Fibroblast of gingiva (primary cell): ENCODE measurements around the gene MS4A1.
"Not testable (repeated sequence)": the region's sequence is repeated elsewhere in the genome, so short reads cannot be mapped to it uniquely, and the experiment has no call there.

Source experiments
- DNase-seq: peaks from one replicate; pipeline ENCODE4 v3.0.0-alpha.2; 2011; ENCODE audit warnings: low read depth

Gene MS4A1

DNA sequence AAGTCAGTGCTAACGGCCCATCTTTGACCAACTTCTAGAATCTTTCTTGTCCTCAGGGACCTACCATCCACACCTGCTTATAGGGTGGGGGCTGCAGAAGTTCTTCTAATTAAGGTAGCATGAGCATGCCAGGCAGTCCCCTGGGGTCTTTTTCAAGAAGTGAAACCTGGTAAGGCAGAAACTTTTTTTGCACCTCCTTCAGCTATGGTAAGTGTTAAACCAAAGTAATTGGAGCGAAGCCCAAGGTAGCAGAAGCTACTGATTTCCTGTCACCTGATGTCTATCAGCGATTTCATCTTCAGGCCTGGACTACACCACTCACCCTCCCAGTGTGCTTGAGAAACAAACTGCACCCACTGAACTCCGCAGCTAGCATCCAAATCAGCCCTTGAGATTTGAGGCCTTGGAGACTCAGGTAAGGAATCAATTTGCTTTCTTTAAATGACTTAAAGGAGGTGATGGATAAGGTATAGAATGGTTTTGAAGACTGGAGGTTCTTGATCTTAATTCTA is at the start of gene MS4A1:
Gene MS4A1 (plus strand): TSS at position 317 of the 512 bp plus-strand sequence. CDS start 6,528 bp downstream, outside the sequence.
- DNase-seq: no peak

DNA sequence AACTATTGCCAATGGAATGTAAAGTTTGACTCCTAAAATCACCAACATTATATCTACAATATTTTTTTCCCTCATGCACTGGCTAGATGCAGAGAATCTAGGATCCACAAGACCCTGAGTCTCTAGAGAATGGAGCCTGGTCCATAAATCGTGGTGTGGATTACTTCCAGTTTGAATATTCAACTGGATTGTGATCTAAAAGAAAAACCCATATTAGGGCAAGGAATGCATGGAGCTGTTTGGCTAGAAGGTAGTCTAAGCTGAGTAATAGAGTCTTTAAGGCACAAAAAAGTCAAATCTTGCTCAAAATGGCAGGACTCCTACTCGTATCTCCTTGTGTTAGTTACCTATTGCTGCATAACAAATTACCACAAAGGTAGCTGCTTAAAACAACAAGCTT is 35.6 kb upstream of the MS4A1 start:
- no peak for DNase-seq

GRCh38 chr11:60422609-60423008 is 33.0 kb upstream of the MS4A1 start:
- DNase-seq: no peak

DNA sequence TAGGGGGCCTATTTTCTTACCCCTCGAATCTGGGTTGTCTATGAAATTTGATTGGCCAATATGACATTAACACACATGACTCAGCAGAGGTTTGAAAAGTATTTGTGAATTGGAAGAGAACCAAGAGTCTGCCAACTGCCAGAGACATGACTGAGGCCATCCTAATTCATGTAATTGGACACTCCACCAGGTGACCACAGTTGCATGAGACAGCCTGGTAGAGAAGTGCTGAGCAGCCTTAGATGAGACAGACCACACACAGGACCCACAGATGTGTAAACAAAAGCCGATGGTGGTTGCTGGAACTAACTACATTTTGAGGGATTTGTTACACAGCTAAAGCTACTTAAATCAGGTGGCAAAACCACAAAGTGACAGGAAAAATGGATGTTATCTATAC is 27.1 kb upstream of the MS4A1 start:
- no peak for DNase-seq

DNA sequence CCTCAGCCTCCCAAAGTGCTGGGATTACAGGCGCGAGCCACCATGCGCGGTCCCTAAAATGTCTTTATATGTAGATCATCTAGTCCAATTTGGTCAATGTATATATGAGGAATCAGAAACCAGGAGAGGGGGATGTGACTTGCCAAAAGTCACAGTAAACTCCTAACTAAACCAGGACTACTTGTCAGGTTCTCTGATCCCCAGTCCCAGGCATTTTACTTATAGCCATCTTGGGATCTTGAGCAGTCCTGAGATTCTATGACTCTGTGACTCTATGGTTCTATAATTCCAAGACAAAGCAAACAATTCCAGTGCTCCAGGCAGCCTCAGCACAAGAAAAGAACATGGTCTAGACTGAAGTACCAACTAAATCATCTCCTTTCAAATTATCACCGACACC is 26.4 kb upstream of the MS4A1 start, which contains the start of gene MS4A5:
Gene MS4A5 (plus strand): TSS at position 301 of the 400 bp plus-strand sequence. CDS start 103 bp downstream, outside the sequence.
- no peak for DNase-seq

GRCh38 chr11:60431251-60431650 is 24.4 kb upstream of the MS4A1 start:
- DNase-seq: no peak

GRCh38 chr11:60433401-60433800 is 22.2 kb upstream of the MS4A1 start:
- no peak for DNase-seq

- no peak for DNase-seq
Measured at GRCh38 chr11:60447070-60447469, 8.6 kb upstream of the MS4A1 start.

DNA sequence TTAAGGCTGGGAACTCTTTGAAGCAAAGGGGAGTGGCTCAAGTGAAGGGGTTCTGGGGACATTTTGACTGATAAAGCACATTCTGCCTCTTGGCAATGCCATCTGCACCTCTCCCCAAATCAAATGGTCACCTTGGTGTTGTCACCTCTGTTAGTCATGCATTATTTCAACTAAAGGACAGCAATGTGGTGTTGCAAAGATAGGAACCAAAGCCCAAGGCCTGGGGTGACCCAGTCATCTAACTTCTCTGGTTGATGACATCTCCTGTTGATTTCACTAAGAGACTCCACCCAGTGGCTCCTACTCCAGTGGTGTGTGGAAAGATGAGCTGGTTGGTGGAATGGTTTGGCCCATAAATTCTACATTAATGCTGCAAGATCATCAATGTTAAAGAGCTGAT is 7.8 kb upstream of the MS4A1 start:
- no peak for DNase-seq

DNA sequence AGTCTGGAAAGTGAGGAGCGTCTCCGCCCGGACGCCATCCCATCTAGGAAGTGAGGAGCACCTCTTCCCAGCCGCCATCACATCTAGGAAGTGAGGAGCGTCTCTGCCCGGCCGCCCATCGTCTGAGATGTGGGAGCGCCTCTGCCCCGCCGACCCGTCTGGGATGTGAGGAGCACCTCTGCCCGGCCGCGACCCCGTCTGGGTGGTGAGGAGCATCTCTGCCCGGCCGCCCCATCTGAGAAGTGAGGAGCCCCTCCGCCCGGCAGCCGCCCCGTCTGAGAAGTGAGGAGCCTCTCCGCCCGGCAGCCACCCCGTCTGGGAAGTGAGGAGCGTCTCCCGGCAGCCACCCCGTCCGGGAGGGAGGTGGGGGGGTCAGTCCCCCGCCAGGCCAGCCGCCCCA is 4.5 kb upstream of the MS4A1 start:
- not testable (repeated sequence) for DNase-seq

GRCh38 chr11:60454212-60454611 is 1.4 kb upstream of the MS4A1 start:
- DNase-seq: no peak

GRCh38 chr11:60457576-60457975 is 1.9 kb downstream of the MS4A1 start:
- DNase-seq: no peak

DNA sequence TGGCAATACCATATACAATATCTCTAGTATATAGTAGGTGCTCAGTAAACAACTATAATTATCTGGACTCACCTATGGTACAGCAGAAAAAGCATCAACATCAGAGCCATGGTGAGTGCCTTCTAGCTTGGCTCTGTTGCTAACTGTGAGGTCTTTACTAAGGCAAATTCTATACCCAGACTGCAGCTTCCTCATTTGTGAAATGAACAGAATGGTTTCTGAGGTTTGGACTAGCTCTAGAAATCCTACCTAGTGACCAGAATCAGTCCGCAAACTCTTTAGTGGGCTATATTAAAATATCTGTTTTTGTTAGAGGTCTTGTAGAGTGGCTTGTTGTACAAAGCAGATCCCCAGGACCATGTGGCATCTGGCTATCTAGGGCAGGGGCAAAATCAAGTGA is 3.7 kb downstream of the MS4A1 start:
- no peak for DNase-seq

GRCh38 chr11:60468829-60469228 is 13.2 kb downstream of the MS4A1 start:
- no peak for DNase-seq

DNA sequence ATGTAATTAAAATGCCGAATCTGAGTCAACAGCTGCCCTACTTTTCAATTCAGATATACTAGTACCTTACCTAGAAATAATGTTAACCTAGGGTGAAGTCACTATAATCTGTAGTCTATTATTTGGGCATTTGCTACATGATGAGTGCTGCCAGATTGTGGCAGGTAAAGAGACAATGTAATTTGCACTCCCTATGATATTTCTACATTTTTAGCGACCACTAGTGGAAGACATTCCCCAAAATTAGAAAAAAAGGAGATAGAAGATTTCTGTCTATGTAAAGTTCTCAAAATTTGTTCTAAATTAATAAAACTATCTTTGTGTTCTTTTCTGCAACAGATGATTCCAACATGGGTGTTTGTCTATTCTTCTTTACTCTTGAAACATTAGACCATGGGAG is 14.1 kb downstream of the MS4A1 start:
- DNase-seq: no peak

DNA sequence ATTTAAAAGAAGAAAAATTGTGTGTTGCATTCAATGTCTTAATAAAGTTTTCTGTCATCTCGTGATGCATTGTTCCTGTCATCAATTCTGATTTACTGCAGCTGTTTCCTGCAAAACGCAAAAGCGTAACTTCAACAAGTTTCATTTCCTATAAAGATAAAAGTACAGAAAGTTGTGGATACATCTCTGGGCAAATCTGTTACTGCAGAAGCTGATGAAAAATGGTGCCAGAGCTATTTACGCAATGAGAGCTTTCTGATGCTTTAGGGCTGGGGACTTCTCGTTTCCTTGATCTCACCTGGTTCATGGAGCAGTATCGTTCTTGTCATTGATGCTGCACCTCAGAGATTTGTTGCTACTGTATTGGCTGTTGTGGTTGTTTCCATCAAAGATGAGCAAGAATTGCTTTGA is 21.4 kb downstream of the MS4A1 start:
- DNase-seq: no peak

DNA sequence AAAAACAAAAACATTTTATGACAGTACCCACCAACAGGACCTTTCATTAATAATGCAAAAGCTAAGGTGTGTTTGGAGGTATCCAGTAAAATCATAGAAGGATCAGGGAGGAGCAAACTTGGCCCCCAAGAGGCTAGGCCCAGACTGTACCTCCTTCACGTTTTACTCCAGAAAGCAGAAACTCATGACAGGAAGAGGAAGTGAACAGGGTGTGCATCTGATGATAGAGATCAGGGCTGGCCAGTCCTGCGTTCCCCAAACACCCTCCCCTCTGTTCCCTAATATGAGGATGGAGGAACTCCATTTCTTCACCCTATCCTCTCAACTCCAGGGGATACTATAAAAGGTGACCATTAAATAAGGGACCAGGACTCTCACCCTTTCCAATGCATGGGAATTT is 26.7 kb downstream of the MS4A1 start:
- DNase-seq: no peak

- DNase-seq: no peak
Measured at GRCh38 chr11:60485987-60486386, 30.3 kb downstream of the MS4A1 start.

GRCh38 chr11:60492488-60493009 is 36.9 kb downstream of the MS4A1 start, which contains the start of gene MS4A12:
Gene MS4A12, plus strand, starts transcription at chr11:60492778. Its CDS starts 4,541 bp downstream, at chr11:60497319.
- no peak for DNase-seq

DNA sequence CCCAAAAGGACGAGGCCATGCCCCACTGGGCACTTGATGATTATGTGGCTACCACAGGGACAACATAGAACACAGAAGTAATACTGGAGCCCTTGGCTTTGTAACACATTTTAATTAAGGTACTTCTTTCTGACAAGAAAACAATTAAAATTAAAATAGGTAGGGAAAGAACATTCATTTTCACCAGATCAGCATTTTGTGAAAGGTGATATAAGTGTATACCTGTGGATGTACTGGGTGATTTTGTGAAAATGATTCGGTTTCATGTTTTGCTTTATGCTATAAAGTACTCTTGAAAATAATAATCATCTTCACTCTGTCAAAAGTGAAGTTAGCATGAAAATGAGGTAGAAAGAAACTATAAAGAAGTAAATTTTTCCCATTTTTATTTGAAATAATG is 37.8 kb downstream of the MS4A1 start:
- no peak for DNase-seq

DNA sequence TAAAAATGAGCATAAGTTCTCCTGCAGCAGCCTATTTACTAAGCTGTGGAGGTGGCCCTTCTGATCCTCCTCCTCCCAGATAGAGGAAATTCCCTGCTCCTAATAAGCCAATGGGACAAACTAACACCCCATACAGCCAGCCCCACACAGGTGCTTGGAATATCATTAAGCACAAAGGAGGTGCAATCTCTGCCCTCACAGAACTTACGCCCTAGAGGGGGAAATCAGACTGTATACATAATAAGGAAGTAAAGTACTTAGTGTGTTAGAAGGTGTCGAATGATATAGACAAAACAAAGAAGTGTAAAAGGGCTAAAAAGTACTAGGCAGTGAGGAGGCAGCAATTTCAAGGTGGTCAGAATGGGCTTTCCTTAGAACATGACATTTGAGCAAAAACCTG is 42.8 kb downstream of the MS4A1 start:
- DNase-seq: no peak

DNA sequence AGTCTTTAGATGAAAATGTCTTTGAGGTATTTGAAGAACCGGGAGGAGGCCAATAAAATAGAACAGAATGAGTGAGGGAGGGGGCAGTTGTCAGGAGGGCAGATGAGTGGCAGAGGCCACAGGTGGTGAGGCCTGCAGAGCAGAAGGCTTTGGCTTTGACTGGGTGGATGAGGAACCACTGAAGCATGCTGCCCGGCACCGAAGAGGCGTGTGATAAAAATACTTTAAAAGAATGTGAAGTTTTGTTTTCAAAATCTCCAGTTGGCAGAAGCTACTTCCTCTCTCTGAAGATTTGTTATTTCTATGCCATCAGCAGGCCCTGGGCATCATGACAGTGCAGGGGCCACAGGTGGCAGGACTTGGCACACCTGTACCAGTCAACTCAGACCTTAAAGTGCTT is 43.2 kb downstream of the MS4A1 start:
- DNase-seq: no peak

DNA sequence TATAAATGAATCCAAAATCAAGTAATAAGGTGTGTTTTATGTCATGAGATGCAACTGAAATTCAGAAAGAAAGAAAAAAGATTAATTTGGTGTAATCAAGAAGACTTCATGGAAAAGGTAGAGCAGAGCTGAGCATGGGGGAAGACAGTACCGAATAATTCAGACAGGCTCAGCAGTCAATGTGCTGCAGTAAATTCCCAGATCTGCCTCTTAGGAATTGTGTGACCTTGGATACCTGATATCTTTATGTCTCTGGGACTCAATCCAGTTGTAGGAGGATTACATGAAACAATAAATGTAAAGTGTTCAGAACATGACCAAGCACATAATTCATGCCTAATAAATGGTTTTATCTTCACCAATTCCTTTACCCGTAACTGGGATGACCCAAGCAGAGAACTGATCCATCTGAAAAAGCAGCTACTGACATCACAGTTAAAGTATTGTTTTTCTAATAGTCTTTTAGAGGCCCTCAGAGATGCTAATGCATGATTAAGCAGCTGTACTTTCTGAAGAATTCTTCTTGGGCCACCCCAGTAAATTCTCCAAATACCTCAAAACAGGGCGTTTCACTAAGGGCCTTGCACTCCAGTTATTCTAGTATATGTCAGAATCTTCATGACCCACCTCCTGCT is 44.7 kb downstream of the MS4A1 start:
- no peak for DNase-seq

DNA sequence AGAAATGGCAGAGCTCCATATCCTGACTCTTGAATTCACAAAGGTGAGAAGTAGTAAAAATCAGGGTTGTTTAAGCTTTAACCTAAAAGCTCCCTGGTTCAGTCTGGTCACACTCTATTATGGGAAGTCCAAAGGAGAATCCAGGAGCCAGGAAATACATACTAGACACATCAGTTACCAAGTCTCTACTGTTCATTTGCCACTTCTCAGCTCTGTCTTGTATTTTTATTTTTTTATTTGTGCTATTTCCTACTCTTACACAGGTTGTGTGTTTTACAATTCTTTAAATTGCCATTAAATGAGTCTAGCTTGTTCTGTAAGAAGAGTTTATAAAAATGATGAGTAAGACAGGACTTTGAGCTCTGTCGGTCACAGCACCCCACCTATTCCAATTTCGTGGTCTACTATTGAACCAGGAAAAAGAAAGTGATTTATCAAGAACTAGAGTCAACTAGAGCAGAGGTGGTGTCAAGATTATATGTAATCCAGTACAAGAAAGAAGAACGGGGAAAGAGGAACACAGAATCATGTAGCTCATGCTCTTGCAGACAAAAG is 46.7 kb downstream of the MS4A1 start:
- no peak for DNase-seq
